ENCODE measurements around the gene ALKBH3. TPM values are rescaled to one million over a fixed set of nuclear protein-coding genes. Genes with fewer than 3 reads are reported as not detected.
A peak's percentile ranks its signal among the peaks of the same experiment; 100 is the strongest.

The ALKBH3 gene
- total RNA-seq, 1 donor from 2014 or later = 27.7 TPM

- intact Hi-C loops (cut with DNase I) = no loop called here
- Histone ChIP-seq H3K36me3 (peaks cover 18% of the 10 kb centered on the region), H3K9me3 (no peaks in the 10 kb centered on the region), H3K27me3 (no peaks in the 10 kb centered on the region), H3K4me1 (no peaks in the 10 kb centered on the region), H3K4me3 (no peak overlapping the region), H3K27ac (no peak overlapping the region)
- no peak for ATAC-seq
- no peak for TF ChIP-seq CTCF (IDR thresholded peaks at IDR 0.05)
- no peak for DNase-seq
Measured at GRCh38 chr11:43835104-43835503, 45.5 kb upstream of the ALKBH3 start.

GRCh38 chr11:43837879-43838278, 42.8 kb upstream of the ALKBH3 start:
- Histone ChIP-seq H3K36me3 (peaks cover 24% of the 10 kb centered on the region), H3K9me3 (no peaks in the 10 kb centered on the region), H3K4me3 (no peak overlapping the region), H3K27ac (no peak overlapping the region), H3K27me3 (no peaks in the 10 kb centered on the region), H3K4me1 (no peaks in the 10 kb centered on the region)
- DNase-seq (no peak), ATAC-seq (no peak)
- no peak for TF ChIP-seq CTCF (IDR thresholded peaks at IDR 0.05)
- intact Hi-C loops (cut with DNase I) = no loop called here

- Histone ChIP-seq H3K9me3 (no peaks in the 10 kb centered on the region), H3K4me1 (no peaks in the 10 kb centered on the region), H3K27me3 (no peaks in the 10 kb centered on the region), H3K27ac (no peak overlapping the region), H3K4me3 (no peak overlapping the region), H3K36me3 (peaks cover 29% of the 10 kb centered on the region)
- intact Hi-C loops (cut with DNase I) = no loop called here
- TF ChIP-seq CTCF (IDR thresholded peaks at IDR 0.05) = no peak
- no peak for DNase-seq
- no peak for ATAC-seq
Measured at GRCh38 chr11:43842021-43842420, 38.6 kb upstream of the ALKBH3 start.

GRCh38 chr11:43845816-43846215, 34.8 kb upstream of the ALKBH3 start:
- DNase-seq (no peak), ATAC-seq (no peak)
- H3K27me3 ChIP-seq = no peaks in the 10 kb centered on the region
- H3K4me1 ChIP-seq = no peaks in the 10 kb centered on the region
- no peak overlapping the region for H3K4me3 ChIP-seq
- intact Hi-C loops (cut with DNase I) = no loop called here
- H3K27ac ChIP-seq = no peak overlapping the region
- TF ChIP-seq CTCF (IDR thresholded peaks at IDR 0.05) = no peak
- no peaks in the 10 kb centered on the region for H3K9me3 ChIP-seq
- peaks cover 5% of the 10 kb centered on the region for H3K36me3 ChIP-seq

GRCh38 chr11:43852057-43852636, 28.5 kb upstream of the ALKBH3 start:
- peak; percentile 75 for TF ChIP-seq CTCF (IDR thresholded peaks at IDR 0.05)
- Histone ChIP-seq H3K9me3 (no peaks in the 10 kb centered on the region), H3K4me1 (no peaks in the 10 kb centered on the region), H3K36me3 (peaks cover 25% of the 10 kb centered on the region), H3K27ac (no peak overlapping the region), H3K27me3 (no peaks in the 10 kb centered on the region), H3K4me3 (no peak overlapping the region)
- ATAC-seq = peak; percentile 88
- intact Hi-C loops (cut with DNase I) = no loop called here
- DNase-seq = no peak

- Histone ChIP-seq H3K27ac (no peak overlapping the region), H3K4me3 (no peak overlapping the region), H3K4me1 (no peaks in the 10 kb centered on the region), H3K9me3 (no peaks in the 10 kb centered on the region), H3K27me3 (no peaks in the 10 kb centered on the region), H3K36me3 (peaks cover 25% of the 10 kb centered on the region)
- TF ChIP-seq CTCF (IDR thresholded peaks at IDR 0.05) = no peak
- ATAC-seq (no peak), DNase-seq (no peak)
- intact Hi-C loops (cut with DNase I) = no loop called here
Measured at GRCh38 chr11:43853781-43854180, 26.9 kb upstream of the ALKBH3 start.
